Fibroblast of the conjunctiva (primary cell): ENCODE data around the gene FBXO28.
"Not testable (repeated sequence)": the region's sequence is repeated elsewhere in the genome, so short reads cannot be mapped to it uniquely, and the experiment has no call there.

Source experiments
- DNase-seq: peaks from one replicate; pipeline ENCODE4 v3.0.0-alpha.2; 2010; ENCODE audit warnings: low read depth

Gene FBXO28

GRCh38 chr1:224188286-224188685 is 74.4 kb downstream of the FBXO28 start:
- DNase-seq, result no peak

GRCh38 chr1:224189561-224189960 is 75.7 kb downstream of the FBXO28 start:
- no peak for DNase-seq

DNA sequence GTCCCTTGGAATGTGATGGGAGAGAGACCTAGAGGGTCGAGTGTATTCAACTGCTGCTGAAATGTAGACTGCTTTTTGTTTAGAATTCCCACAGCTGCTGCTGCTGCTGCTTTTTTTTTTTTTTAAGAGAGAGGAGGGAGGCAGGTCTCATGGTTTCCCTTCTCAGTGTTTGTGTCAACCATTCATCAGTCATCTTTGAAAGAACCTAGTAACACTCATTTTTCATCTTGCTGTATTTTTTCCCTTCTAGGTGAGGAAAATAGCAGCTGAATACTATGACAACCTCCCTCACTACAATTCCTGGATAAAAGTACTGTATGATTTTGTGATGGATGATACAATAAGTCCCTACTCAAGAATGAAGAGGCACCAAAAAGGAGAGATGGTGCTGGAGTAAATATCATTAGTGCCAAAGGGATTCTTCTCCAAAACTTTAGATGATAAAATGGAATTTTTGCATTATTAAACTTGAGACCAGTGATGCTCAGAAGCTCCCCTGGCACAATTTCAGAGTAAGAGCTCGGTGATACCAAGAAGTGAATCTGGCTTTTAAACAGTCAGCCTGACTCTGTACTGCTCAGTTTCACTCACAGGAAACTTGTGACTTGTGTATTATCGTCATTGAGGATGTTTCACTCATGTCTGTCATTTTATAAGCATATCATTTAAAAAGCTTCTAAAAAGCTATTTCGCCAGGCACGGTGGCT is 78.3 kb downstream of the FBXO28 start:
- DNase-seq, result no peak

- DNase-seq, result no peak
Observed at GRCh38 chr1:224193319-224193966, 79.5 kb downstream of the FBXO28 start.

- peak; percentile 50 for DNase-seq
Observed at GRCh38 chr1:224196813-224197600, 83.1 kb downstream of the FBXO28 start.

- no peak for DNase-seq
Observed at GRCh38 chr1:224198572-224198971, 84.7 kb downstream of the FBXO28 start.

GRCh38 chr1:224199679-224200078 is 85.8 kb downstream of the FBXO28 start:
- no peak for DNase-seq

DNA sequence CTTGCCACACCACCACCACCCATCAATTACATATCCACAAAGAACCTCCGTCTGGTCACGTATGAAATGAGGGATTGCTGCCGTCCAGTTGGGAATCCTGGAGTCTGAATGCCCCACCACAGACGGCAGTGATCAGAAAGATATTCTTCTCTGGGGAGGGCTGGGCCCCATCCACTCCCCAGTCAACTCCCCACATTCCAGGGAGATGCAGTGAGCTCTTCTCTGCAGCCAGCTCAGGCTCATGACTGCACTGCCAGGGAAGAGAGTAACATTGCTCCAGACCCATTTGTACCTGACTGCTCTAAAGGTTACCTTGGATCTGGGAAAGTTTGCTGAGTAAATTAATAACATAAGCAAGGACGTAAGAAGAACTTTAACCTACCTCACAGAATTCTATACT is 87.5 kb downstream of the FBXO28 start:
- DNase-seq, result no peak

DNA sequence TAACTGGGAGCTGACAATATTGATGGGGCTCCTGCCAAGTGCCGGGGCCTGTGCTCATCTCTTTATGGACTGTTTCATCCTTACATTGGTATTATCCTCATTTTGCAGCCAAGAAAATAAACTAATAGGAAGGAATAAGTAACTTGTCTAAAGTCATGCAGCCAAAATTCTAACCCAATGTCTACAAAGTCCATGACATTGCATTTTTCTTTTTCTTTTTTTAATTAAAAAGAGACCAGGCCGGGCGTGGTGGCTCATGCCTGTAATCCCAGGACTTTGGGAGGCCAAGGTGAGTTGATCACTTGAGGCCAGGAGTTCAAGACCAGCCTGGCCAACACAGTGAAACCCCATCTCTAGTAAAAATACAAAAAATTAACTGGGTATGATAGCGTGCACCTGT is 87.9 kb downstream of the FBXO28 start:
- DNase-seq, result no peak

DNA sequence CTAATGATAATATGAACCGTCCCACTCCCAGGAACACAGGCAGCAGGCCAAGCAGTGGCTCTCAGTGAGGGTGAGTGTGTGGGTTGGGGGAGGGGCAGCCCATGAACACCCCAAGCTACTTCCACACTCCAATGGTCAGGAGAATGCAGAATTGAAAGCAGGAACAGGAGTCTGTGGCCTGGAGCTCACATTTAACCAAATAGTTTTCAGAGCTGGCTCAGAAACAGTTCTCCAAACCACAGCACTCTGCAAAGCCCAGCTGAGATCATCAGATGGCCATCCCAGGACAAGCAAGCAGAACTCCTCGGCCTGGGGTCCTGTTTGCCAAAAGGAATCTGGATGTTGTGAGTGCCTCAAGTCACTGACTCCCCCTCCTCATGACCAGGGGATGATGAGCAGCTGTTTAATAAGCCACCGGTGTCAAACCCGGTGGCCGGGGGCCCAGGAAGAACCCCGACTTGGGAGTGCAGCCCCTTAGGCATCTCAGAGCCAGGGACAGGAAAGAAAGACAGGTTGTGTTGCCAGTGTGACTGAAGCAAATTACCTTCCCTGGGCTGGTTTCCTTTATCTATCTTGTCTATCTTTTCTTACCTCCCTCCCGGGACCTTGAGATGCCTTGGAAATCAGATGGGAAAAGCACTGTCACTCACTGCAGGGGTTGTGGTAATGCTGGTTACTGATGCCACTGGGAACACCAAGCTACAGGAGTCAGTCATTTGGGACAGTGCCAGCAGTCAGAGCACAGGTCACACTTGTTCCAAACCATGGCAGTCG is 89.5 kb downstream of the FBXO28 start:
- DNase-seq, result no peak

DNA sequence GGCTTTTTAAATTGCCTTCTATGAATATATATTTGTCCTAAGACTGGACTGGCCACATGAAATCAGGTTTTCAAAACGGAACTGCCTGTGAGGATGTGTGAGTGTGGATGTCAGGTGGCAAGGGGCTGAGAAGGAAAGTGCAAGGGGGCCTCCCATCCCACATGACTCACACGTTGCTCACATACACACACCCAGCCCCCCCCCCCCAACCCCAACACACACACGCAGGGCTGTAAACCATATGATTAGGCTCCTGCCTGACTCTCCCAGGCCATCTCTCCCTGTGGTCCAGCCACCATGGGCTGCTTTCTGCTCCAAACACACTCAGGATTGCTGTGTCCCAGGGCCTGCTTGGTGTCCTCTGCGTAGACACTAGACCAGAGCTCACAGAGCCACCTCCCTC is 91.5 kb downstream of the FBXO28 start:
- peak; percentile 49 for DNase-seq

GRCh38 chr1:224205931-224206538 is 92.1 kb downstream of the FBXO28 start:
- DNase-seq, result not testable (repeated sequence)

- peak; percentile 53 for DNase-seq
Observed at GRCh38 chr1:224211206-224211962, 97.5 kb downstream of the FBXO28 start.
